22Rv1 (cell line): Measurements from ENCODE around the gene DTD2.

Source experiments
- ZFX ChIP-seq: fragments of 450-650 bp; IDR thresholded peaks from 2 replicates; pipeline ENCODE4 v1.6.1; 2017; ENCODE audit warnings: antibody characterized with exemption, borderline replicate concordance
- TF ChIP-seq, protein P1 (sequence below): fragments of 450-650 bp; IDR thresholded peaks from 2 replicates; pipeline ENCODE4 v1.5.1; 2017; ENCODE audit warnings: mild to moderate bottlenecking

DNA sequence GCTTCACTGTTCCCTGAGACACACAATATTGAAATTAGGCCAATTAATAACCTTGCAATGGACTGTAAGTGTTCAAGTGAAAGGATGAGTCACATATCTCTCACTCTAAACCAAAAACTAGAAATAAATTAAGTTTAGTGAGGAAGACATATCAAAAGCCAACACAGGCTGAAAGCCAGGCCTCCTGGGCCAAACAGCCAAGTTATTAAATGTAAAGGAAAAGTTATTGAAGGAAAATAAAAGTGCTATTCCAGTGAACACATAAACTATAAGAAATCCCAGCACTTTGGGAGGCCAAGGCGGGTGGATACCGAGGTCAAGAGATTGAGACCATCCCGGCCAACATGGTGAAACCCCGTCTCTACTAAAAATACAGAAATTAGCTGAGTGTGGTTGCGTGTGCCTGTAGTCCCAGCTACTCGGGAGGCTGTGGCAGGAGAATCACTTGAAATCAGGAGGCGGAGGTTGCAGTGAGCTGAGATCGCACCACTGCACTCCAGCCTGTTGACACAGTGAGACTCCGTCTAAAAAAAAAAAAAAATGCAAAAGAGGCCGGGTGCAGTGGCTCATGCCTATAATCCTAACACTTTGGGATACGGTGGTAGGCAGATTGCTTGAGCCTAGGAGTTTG is 26.6 kb downstream of the DTD2 start:
- TF ChIP-seq, protein P1, sequence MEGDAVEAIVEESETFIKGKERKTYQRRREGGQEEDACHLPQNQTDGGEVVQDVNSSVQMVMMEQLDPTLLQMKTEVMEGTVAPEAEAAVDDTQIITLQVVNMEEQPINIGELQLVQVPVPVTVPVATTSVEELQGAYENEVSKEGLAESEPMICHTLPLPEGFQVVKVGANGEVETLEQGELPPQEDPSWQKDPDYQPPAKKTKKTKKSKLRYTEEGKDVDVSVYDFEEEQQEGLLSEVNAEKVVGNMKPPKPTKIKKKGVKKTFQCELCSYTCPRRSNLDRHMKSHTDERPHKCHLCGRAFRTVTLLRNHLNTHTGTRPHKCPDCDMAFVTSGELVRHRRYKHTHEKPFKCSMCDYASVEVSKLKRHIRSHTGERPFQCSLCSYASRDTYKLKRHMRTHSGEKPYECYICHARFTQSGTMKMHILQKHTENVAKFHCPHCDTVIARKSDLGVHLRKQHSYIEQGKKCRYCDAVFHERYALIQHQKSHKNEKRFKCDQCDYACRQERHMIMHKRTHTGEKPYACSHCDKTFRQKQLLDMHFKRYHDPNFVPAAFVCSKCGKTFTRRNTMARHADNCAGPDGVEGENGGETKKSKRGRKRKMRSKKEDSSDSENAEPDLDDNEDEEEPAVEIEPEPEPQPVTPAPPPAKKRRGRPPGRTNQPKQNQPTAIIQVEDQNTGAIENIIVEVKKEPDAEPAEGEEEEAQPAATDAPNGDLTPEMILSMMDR: no peak
- no peak for TF ChIP-seq ZFX
